Activated CD4-positive, alpha-beta T cell treated with anti-CD3 and anti-CD28 coated beads, Interleukin-2, amount 50 U/mL, for 48 hours (primary cell): ENCODE data around the gene PTPRB.
A peak's percentile ranks its signal among the peaks of the same experiment; 100 is the strongest.

Source experiments
- DNase-seq, 2 experiments: peaks; one replicate each; pipeline ENCODE4 v3.0.0-alpha.2; 2020

PTPRB gene

DNA sequence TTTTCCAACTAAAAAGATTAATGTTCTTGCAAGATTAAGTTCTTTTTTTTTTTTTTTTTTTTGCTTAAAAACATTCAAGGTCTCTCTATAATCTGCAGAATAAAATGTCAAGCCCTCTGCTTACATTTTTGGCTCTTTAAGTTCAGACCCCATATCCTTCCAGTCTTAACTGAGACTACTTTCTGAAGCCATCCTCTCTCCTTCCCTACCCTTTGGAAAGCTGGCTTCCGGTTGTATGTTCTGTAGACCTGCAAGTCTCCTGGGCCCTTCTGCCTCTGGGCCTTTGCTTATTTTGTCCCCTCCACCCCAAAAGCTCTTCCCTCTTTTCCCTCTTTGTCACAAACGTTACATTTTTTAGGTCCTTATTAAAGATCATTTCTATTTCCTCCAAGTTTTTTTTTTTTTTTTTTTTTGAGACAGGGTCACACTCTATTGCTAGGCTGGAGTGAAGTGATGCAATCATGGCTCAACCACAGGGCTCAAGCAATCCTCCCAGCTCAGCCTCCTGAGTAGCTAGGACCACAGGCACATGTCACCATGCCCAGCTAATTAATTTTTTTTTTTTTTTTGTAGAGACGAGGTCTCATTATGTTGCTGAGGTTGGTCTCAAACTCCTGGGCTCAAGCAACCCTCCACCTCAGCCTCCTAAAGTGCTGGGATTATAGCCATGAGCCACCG is 46.5 kb downstream of the PTPRB start:
- DNase-seq: no peak

GRCh38 chr12:70590051-70590450 is 47.2 kb downstream of the PTPRB start:
- DNase-seq: peak; percentile 58 to 67

DNA sequence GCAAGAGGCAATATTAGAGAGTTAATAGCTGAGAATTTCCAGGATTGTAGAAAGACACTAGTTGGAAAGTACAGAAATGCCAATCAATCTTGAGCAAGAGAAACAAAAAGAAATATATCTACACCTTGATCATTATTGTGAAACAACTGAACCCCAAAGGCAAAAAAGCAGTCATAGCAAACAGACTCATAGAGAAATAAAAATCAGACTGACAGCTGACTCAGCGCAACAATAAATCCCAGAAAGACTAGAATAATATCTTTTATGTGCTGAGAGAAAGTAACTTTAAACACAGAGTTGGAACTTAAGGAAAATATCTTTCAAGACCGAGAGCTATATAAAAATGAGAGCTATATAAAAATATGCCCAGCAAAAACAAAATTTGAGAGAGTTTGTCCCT is 52.9 kb downstream of the PTPRB start:
- no peak for DNase-seq

GRCh38 chr12:70583251-70583650 is 54.0 kb downstream of the PTPRB start:
- no peak for DNase-seq

DNA sequence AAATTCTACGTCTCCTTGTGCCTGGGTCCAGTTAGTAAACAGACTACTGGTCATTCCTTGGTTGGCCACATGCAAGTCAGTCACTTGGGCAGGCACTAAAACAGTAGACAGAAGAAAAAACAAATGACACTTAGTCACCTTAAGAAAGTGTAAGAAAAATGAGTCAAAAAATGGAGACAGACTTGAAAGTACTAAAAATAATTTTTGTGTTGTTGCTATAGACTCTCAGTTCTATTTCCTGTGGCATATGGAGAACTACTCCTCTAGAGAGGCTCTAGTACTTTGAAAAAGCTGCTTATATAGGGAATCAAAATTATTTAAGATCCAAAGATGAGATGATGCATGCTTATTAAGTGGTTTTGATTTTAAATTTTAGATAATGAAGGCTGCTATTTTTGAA is 56.0 kb downstream of the PTPRB start:
- no peak for DNase-seq

DNA sequence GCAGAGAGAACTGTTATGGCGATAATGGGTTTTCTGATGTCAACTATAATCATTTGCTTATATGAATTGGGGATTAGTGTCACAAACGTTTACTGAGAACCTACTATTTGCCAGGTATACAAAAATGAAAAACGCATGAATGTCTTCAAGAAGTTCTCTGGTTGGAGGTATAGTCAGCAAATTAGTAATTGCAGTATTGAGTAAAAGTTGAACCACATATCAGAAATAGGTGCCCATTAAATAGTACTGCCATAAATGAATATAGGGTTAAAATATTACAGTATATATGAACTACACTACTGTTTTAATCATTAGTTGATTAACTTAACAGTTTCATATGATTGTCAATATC is 60.0 kb downstream of the PTPRB start:
- DNase-seq: no peak

DNA sequence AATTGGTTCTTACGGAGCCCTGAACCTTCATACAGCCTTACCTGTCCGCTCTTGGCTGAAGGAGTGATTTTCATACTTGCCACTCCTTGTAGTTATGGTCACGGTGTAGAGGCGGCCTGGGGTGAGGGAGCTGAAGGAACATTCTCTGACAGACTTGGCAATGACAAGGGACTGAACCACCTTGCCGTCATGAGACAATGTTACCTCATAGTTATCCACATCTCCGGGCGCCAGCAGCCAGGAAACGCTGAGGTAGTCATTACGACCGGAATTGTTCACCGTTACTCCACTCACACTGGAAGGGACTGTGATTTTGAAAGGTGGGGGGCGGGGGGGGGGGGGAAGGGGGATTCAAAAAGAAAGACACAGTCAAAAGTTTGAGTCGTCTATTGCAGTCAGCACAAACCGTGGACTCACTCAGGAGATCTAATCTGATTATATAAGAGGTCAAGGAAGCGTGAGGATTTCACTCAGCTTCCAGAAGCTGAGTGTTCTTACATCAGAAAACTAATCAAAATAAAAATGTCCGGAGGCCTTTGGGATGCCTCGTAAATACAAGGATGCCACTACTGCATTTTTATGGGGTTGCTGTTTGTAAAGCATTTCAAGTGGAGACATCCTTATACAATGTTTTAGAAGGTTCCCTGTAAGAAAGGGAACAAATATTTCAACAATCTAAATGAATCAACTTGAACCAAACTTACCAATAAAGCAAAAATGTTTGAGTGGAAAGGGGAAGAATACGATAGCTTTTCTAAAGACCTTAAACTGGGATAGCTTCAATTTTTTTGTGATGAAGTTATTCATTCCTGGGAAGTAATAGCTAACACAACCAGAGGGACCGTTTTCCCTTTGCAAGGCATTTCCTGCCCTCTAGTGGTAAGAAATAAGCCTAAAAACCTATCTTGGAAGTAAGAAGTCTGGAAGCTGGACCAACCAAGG is 60.6 kb downstream of the PTPRB start:
- no peak for DNase-seq

DNA sequence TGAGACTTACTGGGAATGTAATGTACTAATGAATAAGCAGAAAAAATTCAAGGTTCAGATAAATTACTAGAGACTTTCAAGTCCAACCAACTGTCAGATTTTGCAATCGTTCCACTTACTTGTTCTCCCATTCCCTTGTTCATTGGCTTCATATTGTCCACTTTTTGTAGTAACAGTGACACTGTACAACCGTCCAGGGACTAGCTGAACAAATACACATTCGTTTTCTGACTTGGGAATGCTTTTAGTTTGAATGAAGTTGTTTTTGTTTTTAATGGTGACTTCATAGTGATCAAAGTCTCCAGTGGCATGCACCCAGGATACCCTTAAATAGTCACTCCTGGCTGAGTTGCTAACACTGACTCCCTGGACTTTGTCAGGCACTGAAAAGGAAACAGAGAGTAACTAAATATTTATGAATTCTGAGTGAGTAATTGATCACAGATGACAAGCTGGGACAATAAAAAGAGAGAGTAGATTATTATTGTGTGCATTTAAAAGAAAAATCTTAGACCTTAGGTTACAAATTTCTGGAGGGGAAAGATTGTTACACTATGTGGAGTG is 65.4 kb downstream of the PTPRB start:
- DNase-seq: no peak

- DNase-seq: no peak
Measured at GRCh38 chr12:70571029-70571428, 66.2 kb downstream of the PTPRB start.

DNA sequence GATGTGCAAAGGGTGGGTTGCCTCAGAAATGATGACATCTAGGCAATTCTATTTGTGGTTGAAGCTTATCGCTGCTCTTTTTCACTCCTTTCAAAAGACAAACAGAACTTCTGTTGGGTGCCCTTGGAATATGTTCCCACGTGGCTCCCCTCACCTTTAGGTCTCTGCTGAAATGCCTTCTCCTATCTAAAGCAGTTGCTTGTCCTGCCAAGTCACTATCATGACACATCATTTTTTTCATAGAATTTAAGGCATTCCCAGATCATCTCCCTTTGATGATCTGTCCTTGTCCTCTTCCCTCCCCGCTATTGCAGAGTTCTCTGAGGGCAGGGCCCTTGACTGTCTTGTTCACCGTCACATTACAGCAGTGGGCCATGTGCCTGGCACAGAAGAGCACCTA is 75.7 kb downstream of the PTPRB start:
- no peak for DNase-seq

DNA sequence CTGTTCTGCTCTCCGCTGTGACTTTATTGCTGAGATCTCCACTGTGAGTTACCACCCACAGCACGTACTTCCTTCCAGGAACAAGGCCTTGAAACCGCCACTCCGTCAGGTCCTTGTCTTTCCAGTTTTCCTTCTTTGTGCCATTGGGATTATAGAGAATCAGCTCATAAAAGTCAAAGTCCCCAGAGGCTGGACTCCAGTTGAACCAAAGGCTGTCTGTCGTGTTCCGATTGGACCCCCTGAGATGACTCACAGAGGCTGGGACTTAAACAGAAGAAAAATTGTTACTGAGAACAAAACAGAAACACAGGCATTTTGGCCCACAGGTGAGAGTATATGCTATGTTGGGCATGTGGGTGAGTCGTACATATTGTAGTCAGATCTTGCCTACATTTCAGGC is 76.6 kb downstream of the PTPRB start:
- no peak for DNase-seq

GRCh38 chr12:70559390-70559789 is 77.8 kb downstream of the PTPRB start:
- no peak for DNase-seq

DNA sequence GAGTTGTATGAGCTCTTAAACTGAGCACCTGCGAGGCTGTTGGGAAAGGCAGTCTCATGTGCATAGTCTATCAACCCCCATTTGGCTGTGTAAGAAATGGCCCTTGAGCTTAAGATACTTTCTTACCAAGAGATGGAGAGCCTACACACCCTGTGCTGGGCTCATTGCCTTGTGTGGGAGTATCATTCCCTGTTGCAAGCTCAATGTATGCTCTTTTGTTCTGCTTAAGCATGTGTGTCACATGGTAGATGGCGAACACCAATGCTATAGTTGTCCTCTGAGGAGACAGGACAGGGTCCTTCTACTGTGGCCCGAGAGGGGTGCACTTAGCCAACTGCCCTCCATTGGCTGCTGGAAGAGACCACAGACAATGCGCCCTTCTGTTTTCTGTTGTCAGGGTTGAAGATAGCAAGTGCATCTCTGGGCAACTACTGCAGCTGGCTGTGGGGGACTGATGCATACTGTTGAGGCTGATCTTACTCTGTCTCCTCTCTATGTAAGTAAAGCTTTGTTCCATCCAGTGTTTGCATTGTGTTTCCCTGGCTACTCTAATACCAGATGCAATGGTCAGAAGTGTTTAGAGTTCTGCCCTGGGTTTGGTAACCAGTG is 79.5 kb downstream of the PTPRB start:
- DNase-seq: no peak

DNA sequence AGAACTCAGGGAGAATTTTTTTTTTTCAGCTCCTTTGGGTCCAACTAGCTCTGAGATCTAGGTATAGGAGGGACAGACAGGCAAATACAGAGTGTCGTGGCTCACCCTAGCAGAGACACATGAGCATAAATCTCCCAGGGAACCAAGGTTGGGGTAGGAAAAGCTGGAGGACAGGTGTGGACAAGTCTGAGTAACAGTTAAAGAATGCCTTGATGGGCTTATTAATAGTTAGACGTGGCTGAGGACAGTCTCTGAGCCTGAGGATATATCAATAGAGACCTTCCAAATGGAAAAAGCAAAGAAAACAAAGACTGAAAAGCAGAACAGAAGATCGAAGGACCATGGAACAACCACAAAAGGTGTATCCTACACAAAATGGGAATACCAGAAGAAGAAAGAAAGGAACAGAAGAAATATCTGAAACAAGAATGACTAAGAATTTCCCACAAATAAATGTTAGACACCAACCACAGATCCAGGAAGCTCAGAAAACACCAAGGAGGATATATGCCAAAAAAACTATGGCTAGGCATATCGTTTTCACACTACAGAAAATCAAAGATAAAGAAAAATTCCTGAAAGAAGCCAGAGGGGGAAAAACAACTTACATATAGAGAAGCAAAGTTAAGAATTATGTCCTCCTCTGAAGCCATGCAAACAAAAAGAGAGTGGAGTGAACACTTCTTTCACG is 80.9 kb downstream of the PTPRB start:
- DNase-seq: no peak

- no peak for DNase-seq
Measured at GRCh38 chr12:70555081-70555480, 82.1 kb downstream of the PTPRB start.

DNA sequence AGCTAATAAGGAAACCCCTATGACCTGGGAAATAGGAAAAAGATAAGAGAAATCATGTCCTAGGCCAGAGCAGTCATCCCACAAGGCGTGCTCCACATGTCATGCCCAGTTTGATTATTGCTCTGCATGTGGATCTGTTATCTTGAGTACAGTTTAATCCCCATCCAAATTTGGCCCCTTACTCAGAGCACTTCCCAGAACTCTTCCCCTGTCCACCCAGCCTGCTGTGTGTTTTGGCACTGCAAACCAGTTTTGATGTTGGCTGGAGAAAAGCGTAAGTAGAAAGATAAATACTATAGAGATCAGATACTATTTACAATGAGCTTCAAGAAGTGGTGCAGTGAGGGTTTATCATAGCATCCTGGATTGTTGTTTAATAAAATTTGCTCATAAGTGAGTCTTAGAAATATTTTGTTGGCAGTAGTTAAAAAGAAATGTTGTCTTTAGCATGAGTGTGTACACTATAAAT is 83.8 kb downstream of the PTPRB start:
- DNase-seq: no peak

- DNase-seq: no peak
Measured at GRCh38 chr12:70551731-70552130, 85.5 kb downstream of the PTPRB start.

DNA sequence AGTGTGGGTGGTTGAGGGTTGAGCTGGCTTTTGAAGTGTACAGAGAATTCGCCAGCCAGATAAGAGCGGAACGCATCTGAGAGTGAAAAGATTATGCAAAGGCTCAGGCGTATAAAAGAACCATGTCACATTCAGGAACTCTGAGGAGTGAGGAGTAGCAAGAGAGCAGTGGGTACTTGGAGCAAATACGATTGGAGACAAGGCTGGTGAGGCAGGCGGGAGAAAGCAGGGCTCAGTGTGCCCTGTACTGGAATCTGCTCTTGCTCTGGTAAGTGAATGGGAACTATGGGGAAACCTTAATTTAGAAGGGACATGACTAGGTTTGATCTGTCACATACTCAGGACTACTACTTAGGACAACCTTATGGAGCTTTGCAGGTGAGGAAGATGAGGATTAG is 87.0 kb downstream of the PTPRB start:
- DNase-seq: no peak

GRCh38 chr12:70549340-70550179 is 87.7 kb downstream of the PTPRB start:
- DNase-seq: no peak

- no peak for DNase-seq
Measured at GRCh38 chr12:70543444-70543843, 93.8 kb downstream of the PTPRB start.

- DNase-seq: no peak
Measured at GRCh38 chr12:70540996-70541395, 96.2 kb downstream of the PTPRB start.

DNA sequence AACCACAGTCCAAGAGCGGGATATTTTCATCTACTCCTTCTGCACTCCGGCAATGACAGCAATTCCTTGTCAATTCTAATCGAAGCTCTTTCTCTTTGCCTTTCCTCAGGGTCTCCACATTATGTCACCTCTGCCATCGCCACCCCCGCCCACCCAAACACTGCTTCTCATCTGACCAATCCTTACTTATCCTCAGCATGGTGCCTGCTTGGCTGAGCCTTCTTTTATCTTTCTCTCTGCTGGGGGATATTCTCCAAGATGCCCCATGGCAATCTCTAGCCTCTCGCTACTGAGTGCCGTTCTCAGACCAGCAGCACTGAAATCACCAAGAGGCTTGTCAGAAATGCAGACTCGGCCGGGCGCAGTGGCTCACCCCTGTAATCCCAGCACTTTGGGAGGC is 100.6 kb downstream of the PTPRB start:
- DNase-seq: no peak
